Hepatic stellate cell (primary cell): Measurements from ENCODE around the gene EAF2.
"Not testable (repeated sequence)": the region's sequence is repeated elsewhere in the genome, so short reads cannot be mapped to it uniquely, and the experiment has no call there.

Experiments used
- DNase-seq: peaks from one replicate; pipeline ENCODE4 v3.0.0; 2011; ENCODE audit warnings: low spot score

The EAF2 gene

DNA sequence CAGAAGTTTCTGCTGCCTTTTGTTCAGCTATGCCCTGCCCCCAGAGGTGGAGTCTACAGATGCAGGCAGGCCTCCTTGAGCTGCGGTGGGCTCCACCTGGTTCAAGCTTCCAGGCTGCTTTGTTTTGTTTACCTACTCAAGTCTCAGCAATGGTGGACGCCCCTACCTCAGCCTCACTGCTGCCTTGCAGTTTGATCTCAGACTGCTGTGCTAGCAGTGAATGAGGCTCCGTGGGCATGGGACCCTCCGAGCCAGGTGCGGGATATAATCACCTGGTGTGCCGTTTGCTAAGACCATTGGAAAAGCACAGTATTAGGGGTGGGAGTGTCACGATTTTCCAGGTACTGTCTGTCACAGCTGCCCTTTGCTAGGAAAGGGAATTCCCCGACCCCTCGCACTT lies 28.2 kb downstream of the EAF2 start:
- DNase-seq: not testable (repeated sequence)

DNA sequence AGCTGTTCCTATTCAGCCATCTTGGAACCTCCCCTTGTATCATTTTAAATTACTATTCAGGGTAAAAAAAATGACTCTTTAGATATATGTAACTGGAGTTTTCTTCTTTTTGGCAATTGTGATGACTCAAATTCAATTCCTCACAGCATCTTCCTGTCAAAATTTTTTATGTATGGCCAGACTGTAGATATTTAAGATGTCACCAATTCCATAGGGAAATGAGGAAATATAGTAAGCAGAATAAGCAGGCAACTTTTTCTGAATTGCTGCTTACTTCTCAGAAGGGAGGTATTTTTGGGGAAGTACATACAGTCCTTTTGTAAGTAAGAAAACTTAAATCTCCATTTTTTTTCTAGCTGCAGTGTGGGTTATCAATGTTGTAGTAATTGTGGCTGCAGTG lies 28.8 kb downstream of the EAF2 start:
- no peak for DNase-seq

DNA sequence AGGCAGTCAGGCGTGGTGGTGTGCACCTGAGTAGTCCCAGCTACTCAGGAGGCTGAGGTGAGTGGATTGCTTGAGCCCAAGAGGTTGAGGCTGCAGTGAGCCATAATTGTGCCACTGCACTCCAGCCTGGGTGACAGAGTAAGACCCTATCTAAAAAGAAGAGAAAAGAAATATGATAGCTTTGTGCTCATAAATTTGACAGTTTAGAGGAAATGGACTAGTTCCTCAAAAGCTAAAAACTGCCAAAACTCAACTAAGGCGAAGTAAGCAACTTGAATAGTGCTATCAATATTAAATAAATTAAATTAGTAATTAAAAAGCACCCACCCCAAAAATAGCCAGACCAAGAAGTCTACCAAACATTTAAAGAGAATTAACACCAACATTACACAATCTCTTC lies 34.7 kb downstream of the EAF2 start:
- DNase-seq: no peak

DNA sequence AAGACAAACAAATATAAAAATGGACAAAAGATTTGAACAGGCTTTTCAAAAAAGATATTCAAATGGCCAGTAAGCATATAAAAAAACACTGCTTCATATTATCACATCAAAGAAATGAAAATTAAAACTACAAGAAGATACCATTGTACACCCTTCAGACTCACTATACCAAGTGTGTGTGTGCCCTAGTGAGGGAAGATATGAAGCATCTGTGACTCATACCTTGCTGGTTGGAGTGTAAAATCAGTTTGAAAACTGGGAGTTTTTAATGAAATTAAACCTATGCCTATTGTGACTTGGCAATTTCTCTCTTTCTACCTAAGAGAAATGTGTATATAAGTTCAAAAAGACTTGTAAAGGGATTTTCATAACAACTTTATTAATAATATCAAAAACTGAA lies 35.7 kb downstream of the EAF2 start:
- no peak for DNase-seq

DNA sequence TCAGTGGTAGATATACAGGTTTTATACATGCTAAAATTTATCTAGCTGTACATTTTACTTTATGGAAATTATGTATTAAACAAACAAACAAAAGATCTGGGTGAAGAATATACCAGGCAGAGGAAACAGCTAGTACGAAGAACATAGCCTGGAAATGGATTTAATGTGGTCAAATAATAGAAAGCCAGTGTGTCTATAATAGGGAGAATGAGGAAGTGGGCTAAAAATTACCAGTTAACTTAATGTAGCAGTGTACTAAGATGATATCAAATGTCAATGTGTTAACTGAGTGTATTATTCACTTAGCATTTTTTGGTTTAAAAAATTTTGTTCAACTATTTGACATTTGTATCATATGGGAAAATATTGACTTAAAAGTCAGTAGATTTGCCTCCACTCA lies 36.4 kb downstream of the EAF2 start:
- no peak for DNase-seq

DNA sequence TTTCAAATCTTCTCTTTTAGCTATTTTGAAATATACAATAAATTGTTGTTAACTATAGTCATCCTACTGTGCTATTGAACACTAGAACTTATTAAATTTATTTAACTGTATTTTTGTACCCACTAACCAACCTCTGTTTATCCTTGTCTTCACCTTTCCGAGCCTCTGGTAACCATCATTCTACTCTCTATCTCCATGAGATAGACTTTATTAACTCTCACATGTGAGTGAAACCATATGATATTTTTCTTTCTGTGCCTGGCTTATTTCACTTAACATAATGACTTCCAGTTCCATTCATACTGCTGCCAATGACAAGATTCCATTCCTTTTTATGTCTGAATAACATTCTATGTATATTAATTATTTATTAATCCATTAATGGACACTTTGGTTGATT lies 43.4 kb downstream of the EAF2 start:
- DNase-seq: no peak

DNA sequence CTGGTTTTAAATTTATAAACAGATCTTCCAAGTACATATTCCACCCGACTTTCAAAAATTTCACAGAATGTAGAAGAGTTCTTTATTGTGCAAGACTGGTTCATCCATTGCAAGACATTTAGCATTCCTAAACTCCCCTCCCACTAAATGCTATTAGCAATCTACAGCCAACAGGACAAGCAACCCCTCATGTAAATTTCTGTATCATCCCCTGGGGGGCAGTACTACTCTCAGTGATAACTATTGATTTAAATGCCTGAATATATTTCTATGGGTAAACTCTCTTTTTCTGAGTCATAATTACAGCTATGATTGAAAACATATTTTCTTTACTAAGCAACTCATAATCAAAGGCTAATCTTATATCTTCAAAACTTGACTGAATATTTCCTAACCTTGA lies 48.5 kb downstream of the EAF2 start:
- DNase-seq: peak; percentile 3

DNA sequence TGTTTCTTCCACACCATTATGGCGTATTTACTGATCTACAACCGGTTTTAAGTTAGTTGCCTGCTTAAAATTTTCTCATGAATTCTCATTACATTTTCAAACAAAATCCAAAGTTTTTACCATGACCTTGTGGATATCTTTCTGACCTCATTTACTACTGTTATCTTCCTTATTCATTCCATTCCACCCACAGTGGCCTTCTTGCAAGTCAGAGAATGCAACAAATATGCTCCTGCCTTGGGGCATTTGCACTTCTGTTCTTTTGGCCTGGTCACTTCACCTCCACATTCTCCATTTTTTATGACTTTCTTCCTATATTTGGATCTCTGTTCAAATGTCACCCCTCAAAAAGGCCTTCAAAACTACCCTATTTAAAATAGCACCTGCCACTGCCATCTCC lies 50.4 kb downstream of the EAF2 start:
- DNase-seq: no peak

DNA sequence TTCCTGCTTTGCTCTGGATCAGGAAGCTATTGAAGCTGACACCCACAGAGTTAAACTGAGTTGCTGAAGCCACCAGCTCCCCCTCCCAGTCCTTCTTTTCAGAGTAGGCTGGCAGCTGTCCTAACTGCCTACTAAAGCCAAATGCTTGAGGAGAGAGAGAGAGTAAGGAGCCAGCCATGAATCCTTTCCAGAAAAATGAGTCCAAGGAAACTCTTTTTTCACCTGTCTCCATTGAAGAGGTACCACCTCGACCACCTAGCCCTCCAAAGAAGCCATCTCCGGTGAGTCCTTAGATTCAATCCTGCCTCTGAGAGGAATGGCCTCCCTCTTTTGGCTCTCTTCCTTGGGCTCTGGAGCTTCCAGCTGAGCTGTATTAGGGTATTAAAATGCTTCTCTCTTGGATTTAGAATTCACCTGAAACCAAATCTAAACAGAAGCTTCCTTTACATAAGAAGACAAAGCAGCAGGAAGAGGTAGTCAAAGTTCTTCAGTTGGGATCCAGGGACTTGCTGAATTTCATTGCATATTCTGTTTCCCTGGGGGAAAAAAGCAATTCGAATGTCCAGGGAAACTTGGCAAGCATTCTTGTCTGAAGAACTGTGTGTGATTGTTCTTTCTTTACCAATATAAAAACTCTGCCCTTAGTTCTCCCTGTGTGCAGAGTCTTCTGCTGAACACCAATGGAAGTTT lies 59.4 kb downstream of the EAF2 start, which contains the start of gene SLC15A2:
Gene SLC15A2, plus strand, starts transcription at position 101 of the 690 bp plus-strand sequence. Its CDS starts 76 bp downstream, at position 177.
- DNase-seq: no peak

DNA sequence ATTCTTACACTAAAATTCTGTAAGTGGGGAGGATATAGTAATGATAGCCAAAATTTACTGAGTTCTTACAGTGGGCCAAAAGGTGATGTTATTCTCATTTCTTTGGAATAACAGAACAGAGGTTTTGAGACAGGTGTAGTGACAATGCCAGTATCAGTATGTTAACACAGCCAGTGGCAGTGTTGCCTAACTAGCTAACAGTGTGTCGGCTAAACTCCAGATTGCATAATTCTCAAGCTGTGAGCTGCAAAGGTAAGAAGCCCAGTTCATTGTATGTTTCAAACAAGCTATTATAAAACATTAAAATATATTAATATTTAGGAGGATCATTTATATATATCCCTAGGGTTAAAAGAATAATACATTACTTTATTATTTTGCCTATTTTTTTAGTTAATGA lies 60.1 kb downstream of the EAF2 start:
- DNase-seq: no peak

DNA sequence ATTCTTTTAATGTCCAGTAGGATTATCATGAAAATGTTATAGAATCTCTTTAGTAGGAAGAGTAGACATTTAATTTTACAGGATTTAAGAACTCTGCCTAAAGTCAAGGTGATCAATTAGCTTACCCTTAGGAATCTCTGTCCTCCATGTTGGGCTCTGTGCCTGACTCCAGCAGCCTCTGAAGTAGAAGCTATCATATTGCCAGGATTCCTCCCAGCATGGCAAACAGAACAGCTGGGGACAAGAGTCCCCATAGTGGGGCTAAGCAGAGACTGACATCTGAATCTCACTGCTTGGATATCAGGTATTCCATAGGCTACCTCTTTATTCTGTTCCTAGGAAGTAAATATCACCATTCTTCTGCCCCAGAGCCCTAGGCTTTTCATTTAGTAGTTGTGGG lies 60.7 kb downstream of the EAF2 start:
- no peak for DNase-seq

DNA sequence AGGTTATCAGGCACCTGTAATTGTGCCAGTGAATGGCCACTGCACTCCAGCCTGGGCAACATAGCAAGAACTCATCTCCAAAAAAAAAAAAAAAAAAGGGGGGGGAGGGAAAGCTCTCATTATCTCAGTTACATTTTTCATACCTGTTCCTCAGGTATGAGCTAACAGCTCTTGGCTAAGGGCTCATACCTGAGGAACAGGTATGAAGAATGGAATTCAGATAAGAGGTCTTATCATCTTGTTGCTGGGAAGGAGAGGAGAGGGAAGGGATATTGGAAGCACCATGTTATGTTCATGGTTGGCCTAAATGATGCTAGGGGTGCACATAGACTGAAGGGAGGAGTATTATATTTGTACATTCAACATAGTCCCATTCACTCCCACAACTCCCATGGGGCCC lies 61.8 kb downstream of the EAF2 start:
- no peak for DNase-seq

DNA sequence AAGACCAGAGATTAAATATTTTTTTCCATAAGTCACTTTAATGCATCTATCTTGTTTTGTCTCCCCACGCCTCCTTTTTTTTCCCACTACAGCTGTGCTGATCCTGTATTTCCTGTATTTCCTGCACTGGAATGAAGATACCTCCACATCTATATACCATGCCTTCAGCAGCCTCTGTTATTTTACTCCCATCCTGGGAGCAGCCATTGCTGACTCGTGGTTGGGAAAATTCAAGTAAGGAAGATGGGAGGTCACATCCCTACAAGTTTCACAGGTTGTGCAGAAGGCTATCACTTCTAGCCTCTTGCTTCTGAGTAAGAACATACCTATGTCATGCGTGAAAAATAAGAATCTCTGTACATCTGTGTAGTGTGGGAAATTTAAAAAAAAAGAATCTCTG lies 62.3 kb downstream of the EAF2 start:
- DNase-seq: no peak

DNA sequence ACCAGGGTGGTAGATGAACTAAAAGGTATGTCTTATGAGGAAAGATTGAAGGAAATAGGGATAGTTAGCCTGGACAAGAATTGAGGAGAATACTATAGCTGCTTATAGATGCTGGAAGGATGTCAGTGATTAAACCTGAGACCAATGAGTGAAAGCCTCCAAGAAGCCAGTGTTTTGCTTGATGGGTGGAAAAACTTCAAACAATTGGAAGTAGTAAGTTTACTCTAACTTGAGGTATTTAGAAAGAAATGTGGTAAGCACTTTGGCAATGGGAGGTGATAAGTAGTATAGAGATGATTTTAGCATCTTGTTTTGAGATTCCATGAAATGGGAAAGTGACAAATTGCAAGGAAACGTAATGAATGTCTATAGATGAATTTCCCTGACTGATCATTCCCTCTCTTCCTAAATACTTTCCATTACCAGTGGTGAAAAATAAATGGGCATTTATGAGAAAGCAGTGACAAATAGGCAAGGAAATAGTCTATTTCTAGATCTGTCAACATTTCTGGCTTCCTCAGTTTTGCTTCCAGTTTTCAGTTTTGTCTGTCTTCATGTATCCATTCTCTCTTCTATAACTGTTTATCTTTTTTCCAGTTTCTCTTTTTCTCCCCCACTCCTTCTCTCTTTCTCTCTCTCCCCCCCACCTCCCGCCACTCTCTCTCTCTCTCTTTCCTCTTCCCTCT lies 78.4 kb downstream of the EAF2 start:
- DNase-seq: no peak

DNA sequence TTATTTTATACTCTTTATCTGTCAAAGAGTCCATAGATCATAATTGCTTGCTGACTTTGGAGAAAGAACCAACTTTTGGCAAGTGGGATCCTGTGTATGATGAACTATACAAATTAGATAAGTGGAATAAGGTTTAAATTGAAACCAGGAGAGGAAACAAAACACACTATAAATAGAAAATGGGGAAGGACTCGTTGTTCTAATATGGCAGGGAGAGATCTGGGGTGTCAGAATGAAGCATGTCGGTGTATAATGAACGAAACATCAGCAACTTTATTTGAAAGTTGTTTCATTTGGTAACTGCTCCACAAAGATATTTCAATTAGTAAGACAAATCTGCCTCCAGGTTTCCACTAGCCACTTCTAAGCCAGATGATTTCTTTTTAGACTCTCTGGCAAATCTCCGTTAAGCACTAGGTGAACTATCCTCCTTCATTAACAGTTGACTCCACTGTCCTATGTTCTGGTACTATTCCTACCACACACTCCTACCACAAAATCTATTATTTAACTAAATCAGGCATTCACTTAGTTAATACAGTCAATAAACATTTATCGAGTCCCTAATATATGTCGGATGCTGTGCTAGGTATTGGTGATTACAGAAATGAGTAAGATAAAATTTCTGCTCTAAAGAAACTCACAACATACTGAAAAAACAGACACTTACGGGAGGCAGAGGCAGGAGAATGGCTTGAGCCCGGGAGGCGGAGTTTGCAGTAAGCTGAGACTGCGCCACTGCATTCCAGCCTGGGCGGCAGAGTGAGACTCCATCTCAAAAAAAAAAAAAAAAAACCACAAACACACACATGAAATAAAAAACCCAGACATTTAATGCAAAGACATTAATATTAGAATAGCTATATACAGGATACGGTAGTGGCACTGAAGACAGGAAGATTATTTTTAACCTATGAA lies 79.3 kb downstream of the EAF2 start:
- no peak for DNase-seq

DNA sequence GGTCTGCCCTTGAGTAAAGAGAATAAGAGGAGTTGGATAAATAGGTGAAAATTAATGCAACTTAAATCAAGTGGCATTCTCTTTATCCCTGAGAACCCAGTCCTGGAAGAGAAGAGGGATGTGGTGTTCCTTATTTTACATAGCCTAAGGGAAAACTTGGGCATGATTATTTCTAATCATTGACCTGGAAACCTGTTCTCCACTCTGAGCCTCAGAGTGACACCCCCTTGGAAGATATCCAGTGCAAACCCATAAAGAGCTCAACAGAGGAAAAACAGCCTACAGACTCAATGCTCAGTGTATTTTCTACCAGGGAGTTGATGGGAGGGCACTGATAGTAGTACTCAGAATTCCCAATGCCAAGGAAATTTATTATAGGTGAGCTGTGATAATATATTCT lies 81.2 kb downstream of the EAF2 start:
- DNase-seq: no peak

DNA sequence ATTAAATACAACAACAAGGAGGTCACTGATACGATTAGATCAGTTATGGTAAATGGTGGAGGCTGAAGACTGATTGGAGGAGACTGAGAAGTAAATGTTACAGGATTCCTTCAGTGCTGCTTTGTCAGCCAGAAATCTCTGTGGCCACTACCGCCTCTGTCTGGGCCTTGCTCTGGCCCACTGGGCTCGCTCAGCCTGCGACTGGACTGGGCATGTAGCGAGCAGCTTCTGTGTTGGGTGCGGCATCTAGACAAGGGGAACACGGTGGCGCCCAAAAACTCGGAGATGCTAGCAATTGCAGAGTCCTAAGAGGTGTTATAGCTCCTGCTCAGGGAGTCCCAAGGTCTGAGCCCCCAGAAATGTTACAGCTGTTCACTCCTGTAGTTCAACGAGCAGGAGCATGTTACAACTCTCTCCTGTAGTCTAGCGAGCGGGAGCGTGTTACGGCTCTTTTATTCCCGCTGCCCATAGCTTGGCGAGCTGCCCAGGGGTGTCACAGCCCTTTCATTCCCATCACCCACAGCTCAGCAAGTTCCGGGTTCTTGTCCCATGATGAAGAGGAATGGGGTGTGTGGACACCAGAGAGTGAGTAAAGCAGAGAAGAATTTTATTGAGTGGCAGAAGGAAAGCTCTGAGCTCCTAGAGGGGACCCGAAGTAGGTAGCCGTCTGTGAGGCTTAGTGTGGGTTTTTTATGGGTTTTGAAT lies 83.9 kb downstream of the EAF2 start:
- DNase-seq: no peak

DNA sequence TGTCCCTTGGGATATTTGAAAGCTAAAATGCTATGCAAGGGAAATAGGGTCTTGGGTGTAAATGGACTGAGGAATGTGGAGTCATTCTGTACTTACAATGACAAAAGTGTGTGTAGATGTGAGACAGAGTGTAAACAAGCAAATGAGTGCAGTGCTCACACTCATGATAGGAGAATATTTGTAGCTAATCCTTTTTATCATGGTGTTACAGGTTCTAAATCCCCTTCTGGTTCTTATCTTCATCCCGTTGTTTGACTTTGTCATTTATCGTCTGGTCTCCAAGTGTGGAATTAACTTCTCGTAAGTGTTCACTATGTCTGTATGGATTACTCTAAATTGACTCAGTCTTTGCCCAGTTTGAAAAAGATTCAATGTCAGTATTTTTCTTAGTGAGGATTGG lies 89.7 kb downstream of the EAF2 start:
- no peak for DNase-seq

DNA sequence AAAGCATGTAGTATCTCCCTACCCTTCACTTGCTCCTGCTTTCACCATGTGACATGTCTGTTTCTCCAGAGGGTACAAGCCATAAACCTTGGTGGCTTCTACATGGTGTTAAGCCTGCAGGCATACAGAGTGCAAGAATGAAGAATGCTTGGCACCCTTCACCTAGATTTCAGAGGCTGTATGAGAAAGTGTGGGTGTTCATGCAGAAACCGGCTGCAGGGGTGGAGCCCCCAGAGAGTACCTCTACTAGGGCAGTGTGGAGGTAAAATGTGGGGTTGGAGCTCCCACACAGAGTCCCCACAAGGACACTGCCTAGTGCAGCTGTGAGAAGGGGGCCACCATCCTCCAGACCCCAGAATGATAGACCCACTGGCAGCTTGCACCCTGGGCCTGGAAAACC lies 91.4 kb downstream of the EAF2 start:
- no peak for DNase-seq
